Activated CD4-positive, alpha-beta T cell treated with anti-CD3 and anti-CD28 coated beads, Interleukin-2, amount 10 ng/mL, durations not matched to agents 24 days and 14 days (primary cell): Measurements from ENCODE around the gene BMP3. TPM values are rescaled to one million over a fixed set of nuclear protein-coding genes. Genes with fewer than 3 reads are reported as not detected.

Experiments used
- DNase-seq: peaks from one replicate; pipeline ENCODE4 v3.0.0; 2022
- H3K27ac Mint-ChIP-seq: one replicate; pipeline ENCODE4 v1.8.0; 2022; ENCODE audit warnings: mild to moderate bottlenecking, mixed read lengths
- H3K27me3 Mint-ChIP-seq: one replicate; pipeline ENCODE4 v1.8.0; 2022; ENCODE audit warnings: mixed read lengths
- H3K36me3 Mint-ChIP-seq: one replicate; pipeline ENCODE4 v1.8.0; 2022; ENCODE audit warnings: low read depth, mild to moderate bottlenecking, mixed read lengths
- H3K4me1 Mint-ChIP-seq: one replicate; pipeline ENCODE4 v1.8.0; 2021; ENCODE audit warnings: mixed read lengths
- H3K4me3 Mint-ChIP-seq: one replicate; pipeline ENCODE4 v1.8.0; 2022; ENCODE audit warnings: mild to moderate bottlenecking, moderate library complexity, mixed read lengths
- H3K9me3 Mint-ChIP-seq: one replicate; pipeline ENCODE4 v1.8.0; 2021; ENCODE audit warnings: mixed read lengths
- intact Hi-C: fragments of 100-400 bp; cut with micrococcal nuclease; formaldehyde crosslinking; loops from one replicate; pipeline ENCODE4 v1.15.1; 2023
- total RNA-seq: library from RNA; stranded (reverse); gene quantifications from 2 replicates; pipeline ENCODE4 v1.2.3, GENCODE V29; 2022

BMP3 gene
- total RNA-seq, 1 donor from 2014 or later: not detected

GRCh38 chr4:81061344-81061730 is 30.8 kb downstream of the BMP3 start:
- intact Hi-C loops: no loop called here
- H3K27ac Mint-ChIP-seq: no peak overlapping the region
- no peaks in the 10 kb centered on the region for H3K9me3 Mint-ChIP-seq
- peaks cover 7% of the 10 kb centered on the region for H3K27me3 Mint-ChIP-seq
- H3K4me1 Mint-ChIP-seq: no peaks in the 10 kb centered on the region
- no peaks in the 10 kb centered on the region for H3K36me3 Mint-ChIP-seq
- no peak overlapping the region for H3K4me3 Mint-ChIP-seq
- no peak for DNase-seq

DNA sequence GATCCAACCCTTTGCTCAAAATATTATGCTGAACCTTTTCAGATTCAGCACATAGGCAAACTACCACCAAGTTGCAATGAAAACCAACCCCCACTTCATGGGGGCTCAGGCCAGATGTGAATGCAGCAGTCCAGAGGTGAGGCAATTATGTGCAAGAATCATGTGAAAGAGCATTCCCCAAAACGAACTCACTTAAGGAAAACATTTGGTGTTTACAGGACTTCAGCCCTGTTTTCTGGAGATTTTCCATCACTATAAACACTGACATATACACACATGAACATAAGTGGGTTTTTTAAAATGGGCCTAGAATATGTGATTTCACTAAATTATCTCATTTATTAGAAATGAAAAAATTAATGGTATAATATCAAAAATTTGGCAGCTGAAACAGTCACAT is 31.5 kb downstream of the BMP3 start:
- Mint-ChIP-seq H3K4me3 (no peak overlapping the region), H3K4me1 (no peaks in the 10 kb centered on the region), H3K27ac (no peak overlapping the region), H3K36me3 (no peaks in the 10 kb centered on the region), H3K9me3 (no peaks in the 10 kb centered on the region), H3K27me3 (peaks cover 5% of the 10 kb centered on the region)
- intact Hi-C loops: no loop called here
- no peak for DNase-seq

GRCh38 chr4:81065446-81065845 is 34.9 kb downstream of the BMP3 start:
- intact Hi-C loops: no loop called here
- H3K4me1 Mint-ChIP-seq: no peaks in the 10 kb centered on the region
- no peak for DNase-seq
- H3K4me3 Mint-ChIP-seq: no peak overlapping the region
- peaks cover 4% of the 10 kb centered on the region for H3K27me3 Mint-ChIP-seq
- no peaks in the 10 kb centered on the region for H3K9me3 Mint-ChIP-seq
- no peak overlapping the region for H3K27ac Mint-ChIP-seq
- H3K36me3 Mint-ChIP-seq: no peaks in the 10 kb centered on the region

DNA sequence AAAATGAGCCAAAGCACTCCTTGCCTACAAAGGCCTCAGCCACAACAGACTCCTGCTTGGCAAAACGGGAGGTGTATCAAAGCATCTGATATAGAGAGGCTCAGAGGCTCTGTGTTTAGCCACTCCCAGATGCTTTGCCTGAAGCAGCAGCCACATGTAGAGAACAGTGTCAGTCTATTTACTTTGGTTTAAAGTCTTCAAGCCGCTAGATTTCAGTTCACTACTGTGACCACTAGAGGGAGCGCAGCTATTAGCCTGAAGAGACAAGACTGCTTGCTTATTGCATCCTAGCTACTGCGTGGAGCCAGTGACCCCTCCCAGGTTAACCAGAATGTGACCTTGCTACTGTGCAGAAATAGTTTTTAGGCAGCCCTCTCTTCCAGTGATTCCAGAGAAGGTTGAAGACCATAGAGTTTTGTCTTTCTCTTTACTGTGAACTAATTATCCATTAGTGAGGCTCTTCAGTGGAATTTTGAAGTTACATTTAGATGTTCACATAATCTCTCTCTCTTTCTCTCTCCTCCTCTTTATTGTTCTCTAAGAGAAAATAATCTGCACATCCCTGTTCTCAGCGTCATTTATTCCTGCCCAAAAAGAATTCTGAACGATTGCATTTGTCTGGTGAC is 39.3 kb downstream of the BMP3 start:
- peak; percentile 86 for DNase-seq
- H3K27me3 Mint-ChIP-seq: peaks cover 12% of the 10 kb centered on the region
- H3K4me3 Mint-ChIP-seq: no peak overlapping the region
- no peak overlapping the region for H3K27ac Mint-ChIP-seq
- intact Hi-C loops: loop anchor here (1.0 to 10.0 kb wide), 2 partner anchors 185 to 281 kb away; no protein-coding TSS in a partner anchor
- no peaks in the 10 kb centered on the region for H3K9me3 Mint-ChIP-seq
- H3K36me3 Mint-ChIP-seq: no peaks in the 10 kb centered on the region
- H3K4me1 Mint-ChIP-seq: no peaks in the 10 kb centered on the region

DNA sequence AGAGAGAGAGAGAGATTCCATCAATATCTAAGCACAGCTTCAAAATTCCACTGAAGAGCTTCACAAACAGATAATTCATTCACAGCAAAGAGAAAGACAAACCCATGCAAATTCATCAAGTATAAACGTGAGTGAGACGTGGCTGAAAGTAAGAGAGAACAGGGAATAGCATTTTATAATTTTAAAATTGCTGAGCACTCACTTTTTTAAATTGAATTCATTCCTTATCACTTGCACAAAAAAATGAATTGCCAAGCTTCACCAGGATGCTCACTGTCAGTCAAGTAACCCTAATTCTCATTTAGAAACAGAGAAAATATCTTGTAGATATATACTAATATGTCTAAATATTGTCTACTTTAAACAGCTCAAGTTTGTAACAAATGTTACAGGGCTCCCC is 40.5 kb downstream of the BMP3 start:
- intact Hi-C loops: loop anchor here (10.0 kb wide), 1 partner anchor 184 kb away; no protein-coding TSS in a partner anchor
- H3K9me3 Mint-ChIP-seq: no peaks in the 10 kb centered on the region
- no peaks in the 10 kb centered on the region for H3K36me3 Mint-ChIP-seq
- H3K4me3 Mint-ChIP-seq: no peak overlapping the region
- no peak for DNase-seq
- no peak overlapping the region for H3K27ac Mint-ChIP-seq
- H3K27me3 Mint-ChIP-seq: peaks cover 10% of the 10 kb centered on the region
- no peaks in the 10 kb centered on the region for H3K4me1 Mint-ChIP-seq

- no peaks in the 10 kb centered on the region for H3K4me1 Mint-ChIP-seq
- H3K4me3 Mint-ChIP-seq: no peak overlapping the region
- H3K9me3 Mint-ChIP-seq: no peaks in the 10 kb centered on the region
- no peaks in the 10 kb centered on the region for H3K36me3 Mint-ChIP-seq
- H3K27me3 Mint-ChIP-seq: no peaks in the 10 kb centered on the region
- intact Hi-C loops: no loop called here
- H3K27ac Mint-ChIP-seq: no peak overlapping the region
- DNase-seq: no peak
Measured at GRCh38 chr4:81081156-81081555, 50.6 kb downstream of the BMP3 start.

GRCh38 chr4:81084029-81084428 is 53.5 kb downstream of the BMP3 start:
- H3K9me3 Mint-ChIP-seq: no peaks in the 10 kb centered on the region
- H3K4me1 Mint-ChIP-seq: no peaks in the 10 kb centered on the region
- no peaks in the 10 kb centered on the region for H3K27me3 Mint-ChIP-seq
- intact Hi-C loops: no loop called here
- H3K27ac Mint-ChIP-seq: no peak overlapping the region
- H3K4me3 Mint-ChIP-seq: no peak overlapping the region
- no peak for DNase-seq
- no peaks in the 10 kb centered on the region for H3K36me3 Mint-ChIP-seq

DNA sequence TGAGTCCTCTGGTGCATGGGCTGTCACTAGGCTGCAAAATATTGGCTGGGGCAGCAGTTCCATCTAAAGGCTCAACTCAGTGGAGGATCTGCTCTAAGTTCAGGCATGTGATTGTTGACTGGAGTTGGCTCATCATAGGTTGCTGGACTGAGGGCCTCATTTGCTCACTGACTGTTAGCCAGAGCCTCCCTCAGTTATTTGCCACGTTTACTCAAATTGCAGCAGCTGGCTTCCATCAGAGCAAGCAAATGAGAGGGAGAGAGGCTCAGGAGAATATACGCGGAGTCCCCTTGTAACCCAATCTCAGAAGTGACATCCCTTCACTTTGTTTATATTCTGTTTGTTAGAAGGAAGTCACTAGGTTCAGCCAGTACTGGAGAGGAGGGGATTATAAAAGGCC is 54.1 kb downstream of the BMP3 start:
- no peak for DNase-seq
- Mint-ChIP-seq H3K4me3 (no peak overlapping the region), H3K4me1 (no peaks in the 10 kb centered on the region), H3K36me3 (no peaks in the 10 kb centered on the region), H3K27ac (no peak overlapping the region), H3K9me3 (no peaks in the 10 kb centered on the region), H3K27me3 (no peaks in the 10 kb centered on the region)
- intact Hi-C loops: no loop called here

- Mint-ChIP-seq H3K27me3 (no peaks in the 10 kb centered on the region), H3K4me3 (no peak overlapping the region), H3K27ac (no peak overlapping the region), H3K36me3 (no peaks in the 10 kb centered on the region), H3K4me1 (no peaks in the 10 kb centered on the region), H3K9me3 (no peaks in the 10 kb centered on the region)
- intact Hi-C loops: no loop called here
- no peak for DNase-seq
Measured at GRCh38 chr4:81085291-81085690, 54.8 kb downstream of the BMP3 start.

DNA sequence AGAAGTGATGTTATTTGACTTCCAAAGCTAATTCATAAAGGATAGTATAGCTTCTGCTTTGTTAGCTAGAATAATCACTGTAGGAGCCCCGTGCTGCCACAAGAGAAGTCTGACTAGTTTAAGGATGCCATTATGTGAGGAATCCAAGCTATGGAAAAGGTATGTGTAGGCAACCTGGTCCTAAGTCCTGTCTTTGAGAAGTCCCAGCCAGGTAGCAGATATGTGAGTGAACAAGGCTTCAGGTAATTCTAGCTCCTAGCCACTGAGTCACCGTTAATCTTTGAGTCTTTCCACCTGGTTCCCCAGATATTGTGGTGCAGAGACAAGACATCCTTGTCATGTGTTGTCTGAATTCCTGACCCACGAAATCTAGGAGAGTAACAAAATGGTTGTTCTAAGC is 55.5 kb downstream of the BMP3 start:
- Mint-ChIP-seq H3K27me3 (no peaks in the 10 kb centered on the region), H3K27ac (no peak overlapping the region), H3K36me3 (no peaks in the 10 kb centered on the region), H3K9me3 (no peaks in the 10 kb centered on the region), H3K4me3 (no peak overlapping the region), H3K4me1 (no peaks in the 10 kb centered on the region)
- intact Hi-C loops: no loop called here
- DNase-seq: no peak

DNA sequence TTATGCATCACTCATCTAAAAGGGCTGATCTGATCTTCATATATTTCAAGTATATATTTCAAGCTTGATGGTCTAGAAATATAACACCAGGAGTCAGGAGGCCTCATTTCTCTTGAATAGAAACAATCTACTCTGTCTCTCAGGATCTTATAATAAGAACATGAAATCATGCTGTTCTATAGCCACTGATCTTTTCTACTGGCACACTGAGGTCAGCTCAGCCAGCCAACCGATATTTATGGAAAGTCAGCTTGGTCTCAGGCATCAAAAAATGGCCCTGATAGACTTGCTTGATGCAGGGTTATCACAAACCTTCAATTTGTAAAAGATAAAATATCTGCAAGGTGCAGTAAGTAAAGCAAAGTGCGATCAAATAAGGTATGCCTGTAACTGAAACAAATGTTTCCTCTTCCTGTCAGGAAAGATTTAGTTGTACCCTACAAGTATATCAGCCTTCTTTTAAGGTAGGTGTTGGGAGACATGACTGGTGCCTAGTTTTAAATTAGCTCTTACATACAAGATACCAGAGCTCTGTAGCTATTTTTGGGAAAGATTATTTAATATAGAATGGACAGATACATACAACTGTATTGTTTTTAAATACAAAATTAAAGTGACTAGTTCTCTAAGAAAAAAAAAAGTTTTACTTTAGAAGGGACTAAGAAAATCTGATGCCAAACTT is 63.4 kb downstream of the BMP3 start:
- no peaks in the 10 kb centered on the region for H3K36me3 Mint-ChIP-seq
- intact Hi-C loops: no loop called here
- H3K9me3 Mint-ChIP-seq: no peaks in the 10 kb centered on the region
- H3K27ac Mint-ChIP-seq: no peak overlapping the region
- H3K4me3 Mint-ChIP-seq: no peak overlapping the region
- H3K27me3 Mint-ChIP-seq: no peaks in the 10 kb centered on the region
- H3K4me1 Mint-ChIP-seq: no peaks in the 10 kb centered on the region
- DNase-seq: no peak

DNA sequence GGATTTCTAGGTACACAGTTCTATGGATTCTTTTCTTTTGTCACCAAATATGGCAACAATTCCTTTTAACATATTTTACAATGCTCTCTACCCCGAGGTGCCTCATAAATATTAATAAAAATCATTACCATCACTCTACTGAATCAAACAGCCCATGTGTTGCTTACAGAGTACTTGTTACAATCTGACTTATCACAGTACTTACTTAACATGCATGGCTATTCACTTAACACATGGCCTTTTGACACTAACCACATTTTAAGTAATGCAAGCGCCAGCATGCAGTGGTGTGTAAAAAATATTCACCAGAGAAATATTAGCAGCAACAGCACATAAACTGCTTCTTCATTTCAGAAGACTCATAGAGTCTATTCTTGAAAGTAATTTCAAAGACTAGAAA is 64.9 kb downstream of the BMP3 start:
- DNase-seq: no peak
- intact Hi-C loops: no loop called here
- no peaks in the 10 kb centered on the region for H3K27me3 Mint-ChIP-seq
- H3K27ac Mint-ChIP-seq: no peak overlapping the region
- no peaks in the 10 kb centered on the region for H3K4me1 Mint-ChIP-seq
- H3K4me3 Mint-ChIP-seq: no peak overlapping the region
- H3K36me3 Mint-ChIP-seq: no peaks in the 10 kb centered on the region
- H3K9me3 Mint-ChIP-seq: no peaks in the 10 kb centered on the region

DNA sequence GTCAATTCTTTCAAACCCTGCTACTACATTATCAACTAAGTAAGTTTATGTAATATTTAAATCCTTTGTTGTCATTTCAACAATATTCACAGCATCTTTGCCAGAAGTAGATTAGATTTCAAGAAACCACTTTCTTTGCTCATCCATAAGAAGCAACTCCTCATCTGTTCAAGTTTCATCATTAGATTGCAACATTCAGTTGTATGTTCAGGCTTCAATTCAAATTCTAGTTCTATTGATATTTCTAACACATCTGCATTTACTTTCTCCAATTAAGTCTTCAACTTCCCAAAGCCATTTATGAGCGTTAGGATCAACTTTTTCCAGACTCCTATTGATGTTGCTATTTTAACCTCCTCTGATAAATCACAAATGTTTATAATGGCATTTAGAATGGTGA is 66.1 kb downstream of the BMP3 start:
- DNase-seq: no peak
- no peaks in the 10 kb centered on the region for H3K9me3 Mint-ChIP-seq
- H3K4me3 Mint-ChIP-seq: no peak overlapping the region
- no peaks in the 10 kb centered on the region for H3K4me1 Mint-ChIP-seq
- H3K36me3 Mint-ChIP-seq: no peaks in the 10 kb centered on the region
- intact Hi-C loops: no loop called here
- H3K27ac Mint-ChIP-seq: no peak overlapping the region
- no peaks in the 10 kb centered on the region for H3K27me3 Mint-ChIP-seq

- Mint-ChIP-seq H3K27me3 (no peaks in the 10 kb centered on the region), H3K36me3 (no peaks in the 10 kb centered on the region)
Measured at GRCh38 chr4:81102107-81102506, 71.6 kb downstream of the BMP3 start.

DNA sequence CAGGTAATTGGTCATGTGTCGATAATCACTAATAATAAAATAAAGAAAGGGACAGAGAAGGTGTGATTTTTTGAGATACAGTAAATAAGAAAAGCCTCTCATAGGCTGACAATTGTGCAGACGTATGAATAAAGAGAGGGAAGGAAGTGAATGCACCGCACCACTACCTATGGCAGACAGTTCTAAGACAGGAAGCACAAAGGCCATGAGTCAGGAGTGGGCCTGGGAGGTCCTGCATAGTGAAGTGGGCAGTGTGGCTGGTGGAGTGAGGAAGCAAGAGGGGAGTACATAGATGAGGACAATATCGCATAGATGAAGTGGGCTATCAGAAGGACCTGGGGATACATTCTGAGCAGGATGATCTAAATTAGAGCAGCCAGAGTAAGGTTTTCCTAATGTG is 75.6 kb downstream of the BMP3 start:
- H3K27me3 Mint-ChIP-seq: no peaks in the 10 kb centered on the region

More at GRCh38 chr4:81102107-81102506, 71.6 kb downstream of the BMP3 start:
- no peak for DNase-seq
- intact Hi-C loops: no loop called here
- no peak overlapping the region for H3K27ac Mint-ChIP-seq
- H3K4me1 Mint-ChIP-seq: no peaks in the 10 kb centered on the region
- no peak overlapping the region for H3K4me3 Mint-ChIP-seq
- no peaks in the 10 kb centered on the region for H3K9me3 Mint-ChIP-seq

More for the DNA sequence above, 75.6 kb downstream of the BMP3 start:
- H3K4me3 Mint-ChIP-seq: no peak overlapping the region
- H3K4me1 Mint-ChIP-seq: no peaks in the 10 kb centered on the region
- no peaks in the 10 kb centered on the region for H3K9me3 Mint-ChIP-seq
- no peaks in the 10 kb centered on the region for H3K36me3 Mint-ChIP-seq
- H3K27ac Mint-ChIP-seq: no peak overlapping the region
- no peak for DNase-seq
- intact Hi-C loops: no loop called here
